GM12872 (cell line): ENCODE measurements around the gene CIDEB.
A peak's percentile ranks its signal among the peaks of the same experiment; 100 is the strongest.

Source experiments
- TF ChIP-seq, protein P1 (sequence below): IDR thresholded peaks from 3 replicates; pipeline ENCODE4 v1.5.1; 2011; ENCODE audit warnings: low read depth, mild to moderate bottlenecking, low read length, moderate library complexity; ENCODE audit not compliant: insufficient read depth

Gene CIDEB

DNA sequence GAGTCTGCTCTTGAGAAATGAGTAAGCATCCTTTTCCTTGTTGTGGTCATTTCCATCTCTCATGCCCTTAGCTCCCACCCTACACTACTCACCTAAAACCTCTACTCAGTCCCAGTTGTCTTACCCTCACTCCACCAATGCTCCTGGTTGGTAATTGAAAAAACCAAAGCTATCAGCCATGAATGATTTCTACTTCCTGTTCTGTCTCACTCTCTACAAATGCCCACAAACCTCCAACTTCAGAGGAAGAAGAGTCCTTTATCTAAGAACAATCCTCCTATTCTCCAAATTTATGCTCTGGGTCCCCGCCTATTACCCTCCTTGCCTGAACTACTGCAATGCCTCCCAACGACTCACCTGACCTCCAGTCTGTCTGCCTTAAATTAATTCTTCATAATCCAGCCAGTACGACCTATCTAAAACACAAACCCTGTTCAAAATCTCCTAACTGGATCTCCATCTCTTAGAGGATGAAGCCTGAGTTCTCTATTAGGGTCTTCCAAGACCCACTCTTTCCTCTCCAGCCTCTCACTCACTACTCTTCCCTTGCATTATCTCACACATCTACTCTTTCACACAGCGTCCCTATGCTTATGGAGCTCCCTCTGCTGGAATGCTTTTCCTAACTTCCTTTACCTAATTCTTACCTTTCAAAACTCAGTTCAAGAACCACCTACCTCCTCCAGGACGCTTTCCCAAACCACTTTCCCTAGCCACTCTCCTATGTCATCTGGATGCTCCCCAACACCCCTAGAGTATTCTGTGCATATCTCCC is 10.4 kb downstream of the CIDEB start:
- TF ChIP-seq, protein P1, sequence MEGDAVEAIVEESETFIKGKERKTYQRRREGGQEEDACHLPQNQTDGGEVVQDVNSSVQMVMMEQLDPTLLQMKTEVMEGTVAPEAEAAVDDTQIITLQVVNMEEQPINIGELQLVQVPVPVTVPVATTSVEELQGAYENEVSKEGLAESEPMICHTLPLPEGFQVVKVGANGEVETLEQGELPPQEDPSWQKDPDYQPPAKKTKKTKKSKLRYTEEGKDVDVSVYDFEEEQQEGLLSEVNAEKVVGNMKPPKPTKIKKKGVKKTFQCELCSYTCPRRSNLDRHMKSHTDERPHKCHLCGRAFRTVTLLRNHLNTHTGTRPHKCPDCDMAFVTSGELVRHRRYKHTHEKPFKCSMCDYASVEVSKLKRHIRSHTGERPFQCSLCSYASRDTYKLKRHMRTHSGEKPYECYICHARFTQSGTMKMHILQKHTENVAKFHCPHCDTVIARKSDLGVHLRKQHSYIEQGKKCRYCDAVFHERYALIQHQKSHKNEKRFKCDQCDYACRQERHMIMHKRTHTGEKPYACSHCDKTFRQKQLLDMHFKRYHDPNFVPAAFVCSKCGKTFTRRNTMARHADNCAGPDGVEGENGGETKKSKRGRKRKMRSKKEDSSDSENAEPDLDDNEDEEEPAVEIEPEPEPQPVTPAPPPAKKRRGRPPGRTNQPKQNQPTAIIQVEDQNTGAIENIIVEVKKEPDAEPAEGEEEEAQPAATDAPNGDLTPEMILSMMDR = peak; percentile 34; the same call in 2 of the 3 replicates

DNA sequence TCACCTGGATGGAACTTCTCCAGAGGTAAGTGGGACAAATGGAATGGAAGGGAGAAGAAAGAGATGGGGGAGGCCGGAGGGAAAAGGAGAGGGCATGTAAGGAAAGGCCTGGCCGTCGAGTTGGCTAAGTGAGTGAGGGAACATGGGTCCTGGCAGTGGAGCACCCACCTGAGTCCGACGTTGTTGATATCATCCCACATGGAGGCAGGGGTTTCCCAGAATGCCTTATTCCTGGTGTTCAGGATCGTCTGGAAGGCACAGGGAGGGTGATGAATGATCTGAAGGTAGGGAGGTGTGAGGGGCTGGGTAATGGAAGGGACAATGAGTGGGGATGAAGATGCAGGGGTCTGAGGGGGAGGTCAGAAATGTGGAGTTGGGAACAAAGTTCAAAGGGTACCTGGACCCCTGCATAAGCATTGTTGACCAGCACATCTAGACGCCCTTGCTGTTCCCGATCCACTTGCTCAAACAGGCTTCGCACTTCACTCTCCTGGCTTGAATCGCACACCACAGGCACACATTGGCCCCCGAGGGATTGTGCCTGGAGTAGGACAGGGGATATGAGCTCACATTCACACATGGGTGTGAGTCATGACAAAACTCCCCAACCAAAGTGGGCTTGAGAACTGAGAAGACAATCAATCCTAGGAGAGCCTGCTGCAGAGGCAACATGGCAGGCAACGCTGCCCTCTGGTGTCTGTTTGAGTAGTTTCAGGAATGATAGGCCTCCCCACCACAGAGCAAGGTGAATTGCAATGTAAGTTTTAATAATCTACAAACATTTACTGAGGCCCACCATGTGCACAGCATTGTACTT is 11.2 kb downstream of the CIDEB start:
- TF ChIP-seq, protein P1 = peak; percentile 81

DNA sequence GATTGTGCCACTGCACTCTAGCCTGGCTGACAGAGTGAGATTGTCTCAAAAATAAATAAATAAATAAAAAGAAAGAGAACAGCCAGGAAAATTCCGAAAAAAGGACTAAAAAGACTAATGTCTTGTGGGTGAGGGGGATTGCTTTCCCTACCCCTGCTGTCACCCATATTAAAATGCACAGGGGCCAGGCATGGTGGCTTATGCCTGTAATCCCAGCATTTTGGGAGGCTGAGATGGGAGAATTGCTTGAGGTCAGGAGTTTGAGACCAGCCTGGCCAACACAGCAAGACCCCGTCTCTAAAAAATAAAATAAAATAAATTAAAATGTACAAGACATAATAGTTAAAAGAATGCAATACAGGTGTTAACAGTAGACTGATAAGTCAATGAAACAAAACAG is 14.3 kb downstream of the CIDEB start:
- TF ChIP-seq, protein P1 = no peak

DNA sequence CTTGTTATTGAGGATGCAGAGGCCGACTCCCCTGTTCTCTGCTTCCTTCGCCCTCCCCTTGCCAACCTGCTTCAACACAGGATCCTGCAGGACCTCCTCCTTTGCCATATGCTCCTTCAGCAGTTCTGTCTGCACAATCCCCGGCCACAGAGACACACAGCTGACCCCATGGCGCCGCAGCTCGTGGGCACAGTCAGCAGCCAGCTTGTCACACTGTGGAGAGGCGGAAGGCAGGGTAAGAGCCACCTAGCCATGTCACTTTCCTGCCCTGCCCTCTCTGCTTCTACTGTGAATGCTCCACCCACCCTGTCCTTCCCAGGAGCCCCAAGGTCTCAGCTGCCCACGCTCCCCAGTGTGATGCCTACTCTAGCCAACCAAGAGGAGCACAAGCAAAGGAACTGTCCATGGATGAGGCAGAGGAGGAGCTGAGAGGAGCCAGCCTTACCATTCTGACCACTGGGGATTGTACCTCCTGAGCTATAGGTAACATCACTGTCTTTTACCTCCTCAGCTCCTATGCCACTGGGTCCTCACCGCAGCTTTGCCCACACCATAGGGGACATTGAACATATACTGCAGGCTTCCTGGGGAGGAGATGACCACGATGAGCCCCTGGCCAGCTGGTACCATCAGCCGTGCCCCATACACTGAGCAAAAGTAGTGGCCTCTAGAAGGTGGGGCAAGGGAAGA is 15.5 kb downstream of the CIDEB start:
- TF ChIP-seq, protein P1 = no peak

DNA sequence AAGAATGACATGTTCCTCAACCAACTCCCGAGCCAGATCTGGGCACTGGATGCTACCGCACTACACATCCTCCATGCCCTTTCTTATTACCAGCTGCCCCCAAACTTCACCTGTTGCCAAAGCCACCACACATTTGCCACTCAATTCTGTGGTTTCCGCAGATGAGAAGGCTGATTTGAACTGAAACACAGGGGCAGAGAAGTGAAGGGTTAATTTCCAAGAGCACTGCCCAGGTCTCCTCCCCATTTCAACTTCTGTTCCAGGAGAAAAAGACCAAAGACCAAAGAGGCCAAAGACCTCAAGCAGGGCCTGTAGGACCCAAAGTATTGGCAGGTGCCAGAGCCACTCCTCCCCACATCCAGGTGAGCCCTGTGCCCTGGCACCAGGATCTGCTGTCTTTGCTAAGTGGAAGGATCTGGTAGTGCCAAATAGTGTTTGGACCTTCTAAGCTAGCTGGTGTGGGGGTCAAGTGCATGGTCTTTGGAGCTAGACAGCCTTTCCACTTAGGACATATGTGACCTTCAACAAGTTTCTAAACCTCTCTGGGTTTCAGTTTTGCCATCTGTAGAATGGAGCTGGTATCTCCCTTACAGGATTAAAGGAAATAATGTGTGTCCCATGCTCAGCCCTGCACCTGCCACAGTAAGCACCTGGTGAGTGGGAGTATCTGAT is 16.2 kb downstream of the CIDEB start:
- TF ChIP-seq, protein P1 = no peak

DNA sequence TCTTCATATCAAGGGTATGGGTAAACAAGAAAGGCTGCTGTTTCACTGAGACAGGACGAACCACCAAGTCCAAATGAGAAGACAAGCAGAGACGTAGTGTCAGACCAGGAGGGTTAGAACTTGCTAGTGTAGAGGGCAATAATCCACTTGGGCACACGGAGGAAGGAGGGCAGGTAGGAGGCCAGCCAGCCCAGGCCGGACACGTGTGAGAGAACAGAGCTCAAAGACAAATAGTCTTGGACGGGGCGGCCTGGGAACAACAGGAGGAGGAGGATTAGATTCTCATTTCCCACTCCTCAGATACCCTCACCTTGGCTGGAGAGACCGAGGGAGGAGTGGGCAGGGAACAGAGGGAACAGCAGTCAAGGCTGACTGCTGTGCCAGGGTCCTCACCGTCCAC is 17.0 kb downstream of the CIDEB start:
- TF ChIP-seq, protein P1 = no peak

DNA sequence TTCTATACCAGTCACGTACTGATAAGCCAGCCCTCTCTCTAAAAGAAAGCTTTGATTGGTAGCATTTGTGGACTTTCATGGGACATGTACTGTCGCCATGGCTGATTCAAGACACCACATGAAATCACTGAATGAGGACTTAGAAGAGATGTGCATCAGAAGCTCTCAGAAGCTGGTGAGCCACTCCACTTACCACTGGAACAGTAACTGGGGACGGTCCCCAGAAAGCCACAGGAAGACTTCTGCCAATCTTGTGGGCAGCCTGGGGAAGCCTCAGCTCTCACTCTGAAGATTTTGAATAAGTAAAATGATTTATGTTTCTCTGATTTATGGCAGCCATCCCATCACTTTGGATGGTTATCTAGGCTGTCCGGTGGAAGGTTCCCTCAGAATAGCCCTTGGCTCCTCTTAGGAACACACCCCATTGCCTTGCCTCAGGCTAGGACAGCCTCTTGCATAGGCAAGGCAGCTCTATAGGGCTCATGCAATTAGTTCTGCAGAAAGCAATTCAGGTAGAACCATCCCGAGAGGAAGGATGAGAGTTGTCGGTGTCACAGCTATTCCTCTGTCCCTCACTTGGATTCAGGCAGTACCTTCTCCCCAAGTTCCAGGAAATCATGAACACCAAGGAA is 18.0 kb downstream of the CIDEB start:
- TF ChIP-seq, protein P1 = no peak
